ENCODE data around the gene RAB3C. TPM values are rescaled to one million over a fixed set of nuclear protein-coding genes. Genes with fewer than 3 reads are reported as not detected.
"Not testable (repeated sequence)": the region's sequence is repeated elsewhere in the genome, so short reads cannot be mapped to it uniquely, and the experiment has no call there.

The RAB3C gene
- total RNA-seq, 4 donors from 2014 or later: 0.09 to 0.38 (median 0.21) TPM; not detected in 1

DNA sequence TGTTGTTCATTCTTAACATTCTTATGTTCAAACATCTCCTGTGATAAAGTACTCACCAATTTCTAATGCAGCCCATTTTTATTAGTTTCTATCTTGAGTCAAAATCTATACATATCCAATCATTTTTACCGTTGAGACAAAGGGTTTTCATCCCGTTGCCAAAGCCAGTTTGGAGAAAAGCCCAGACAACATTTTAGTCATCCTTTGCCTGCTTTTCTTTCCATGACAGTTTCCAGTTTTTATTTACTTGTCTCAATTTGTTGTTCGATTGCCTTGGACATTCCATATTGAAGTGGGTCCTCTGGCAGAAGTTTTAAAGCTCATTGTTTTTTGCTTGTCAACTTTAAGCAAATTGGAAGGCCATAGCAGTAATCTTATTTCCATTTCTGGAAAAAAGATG, 123.9 kb downstream of the RAB3C start:
- Histone ChIP-seq H3K36me3 (no peaks in the 10 kb centered on the region), H3K27ac (no peak overlapping the region), H3K27me3 (no peaks in the 10 kb centered on the region), H3K4me1 (no peaks in the 10 kb centered on the region), H3K9me3 (no peaks in the 10 kb centered on the region), H3K4me3 (no peak overlapping the region)
- TF ChIP-seq, protein P1, sequence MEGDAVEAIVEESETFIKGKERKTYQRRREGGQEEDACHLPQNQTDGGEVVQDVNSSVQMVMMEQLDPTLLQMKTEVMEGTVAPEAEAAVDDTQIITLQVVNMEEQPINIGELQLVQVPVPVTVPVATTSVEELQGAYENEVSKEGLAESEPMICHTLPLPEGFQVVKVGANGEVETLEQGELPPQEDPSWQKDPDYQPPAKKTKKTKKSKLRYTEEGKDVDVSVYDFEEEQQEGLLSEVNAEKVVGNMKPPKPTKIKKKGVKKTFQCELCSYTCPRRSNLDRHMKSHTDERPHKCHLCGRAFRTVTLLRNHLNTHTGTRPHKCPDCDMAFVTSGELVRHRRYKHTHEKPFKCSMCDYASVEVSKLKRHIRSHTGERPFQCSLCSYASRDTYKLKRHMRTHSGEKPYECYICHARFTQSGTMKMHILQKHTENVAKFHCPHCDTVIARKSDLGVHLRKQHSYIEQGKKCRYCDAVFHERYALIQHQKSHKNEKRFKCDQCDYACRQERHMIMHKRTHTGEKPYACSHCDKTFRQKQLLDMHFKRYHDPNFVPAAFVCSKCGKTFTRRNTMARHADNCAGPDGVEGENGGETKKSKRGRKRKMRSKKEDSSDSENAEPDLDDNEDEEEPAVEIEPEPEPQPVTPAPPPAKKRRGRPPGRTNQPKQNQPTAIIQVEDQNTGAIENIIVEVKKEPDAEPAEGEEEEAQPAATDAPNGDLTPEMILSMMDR (IDR thresholded peaks at IDR 0.05): no peak
- TF ChIP-seq POLR2A (IDR thresholded peaks at IDR 0.05): no peak
- no peak for DNase-seq
- intact Hi-C loops (cut with DNase I): no loop called here
- 32 to 45% methylated on average over 3 of the region's 3 CpGs for WGBS, 2 donors

GRCh38 chr5:58708456-58708855, 125.6 kb downstream of the RAB3C start:
- H3K27me3 ChIP-seq: no peaks in the 10 kb centered on the region
- TF ChIP-seq, protein P1 (IDR thresholded peaks at IDR 0.05): no peak
- no peak for TF ChIP-seq POLR2A (IDR thresholded peaks at IDR 0.05)
- no peak for DNase-seq
- intact Hi-C loops (cut with DNase I): no loop called here
- no peaks in the 10 kb centered on the region for H3K9me3 ChIP-seq
- H3K27ac ChIP-seq: no peak overlapping the region
- no peak overlapping the region for H3K4me3 ChIP-seq
- H3K36me3 ChIP-seq: no peaks in the 10 kb centered on the region
- H3K4me1 ChIP-seq: no peaks in the 10 kb centered on the region
- 80 to 90% methylated on average over 1 of the region's 1 CpG for WGBS, 2 donors

DNA sequence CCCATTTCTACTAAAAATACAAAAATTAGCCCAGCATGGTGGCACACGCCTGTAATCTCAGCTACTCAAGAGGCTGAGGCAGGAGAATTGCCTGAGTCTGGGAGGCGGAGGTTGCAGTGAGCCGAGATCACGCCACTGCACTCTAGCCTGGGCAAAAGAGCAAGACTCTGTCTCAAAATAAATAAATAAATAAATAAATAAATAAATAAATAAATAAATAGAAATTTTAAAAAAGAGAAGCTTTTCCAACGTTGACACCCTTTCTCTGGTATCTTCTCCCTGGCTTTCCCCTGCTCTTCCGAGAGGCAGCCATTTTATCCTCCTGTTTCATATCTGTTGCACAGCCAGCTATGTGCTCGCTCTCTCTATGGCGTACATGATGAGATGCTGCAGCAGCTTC, 127.5 kb downstream of the RAB3C start:
- DNase-seq; H3K27ac ChIP-seq; intact Hi-C loops (cut with DNase I); H3K9me3 ChIP-seq; H3K27me3 ChIP-seq; H3K4me3 ChIP-seq; H3K36me3 ChIP-seq; H3K4me1 ChIP-seq: not testable (repeated sequence)
- WGBS, 2 donors: 80 to 92% methylated on average over 8 of the region's 8 CpGs

DNA sequence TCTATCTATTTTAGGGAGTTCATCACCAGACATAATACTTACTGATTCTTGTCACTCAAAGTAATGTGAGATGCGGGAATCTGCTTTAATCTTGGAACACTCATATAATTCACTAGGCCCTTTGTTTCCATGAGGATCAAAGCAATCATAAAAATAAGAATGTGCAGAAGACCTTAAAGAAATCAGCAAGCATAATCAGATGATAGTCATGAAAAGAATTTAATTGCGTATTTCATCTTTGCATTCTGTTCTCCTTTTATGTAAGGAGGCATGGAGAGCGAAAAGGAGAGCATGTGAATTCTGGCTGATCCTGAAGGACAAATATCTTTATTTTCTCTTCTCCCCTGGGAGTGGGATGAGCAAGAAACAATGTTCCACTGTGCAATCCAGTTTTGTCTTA, 128.0 kb downstream of the RAB3C start:
- no peak for TF ChIP-seq POLR2A (IDR thresholded peaks at IDR 0.05)
- TF ChIP-seq, protein P1 (IDR thresholded peaks at IDR 0.05): no peak
- Histone ChIP-seq H3K36me3 (no peaks in the 10 kb centered on the region), H3K27ac (no peak overlapping the region), H3K9me3 (no peaks in the 10 kb centered on the region), H3K27me3 (no peaks in the 10 kb centered on the region), H3K4me1 (no peaks in the 10 kb centered on the region), H3K4me3 (no peak overlapping the region)
- no peak for DNase-seq
- intact Hi-C loops (cut with DNase I): no loop called here
- 90 to 92% methylated on average over 3 of the region's 3 CpGs for WGBS, 2 donors

DNA sequence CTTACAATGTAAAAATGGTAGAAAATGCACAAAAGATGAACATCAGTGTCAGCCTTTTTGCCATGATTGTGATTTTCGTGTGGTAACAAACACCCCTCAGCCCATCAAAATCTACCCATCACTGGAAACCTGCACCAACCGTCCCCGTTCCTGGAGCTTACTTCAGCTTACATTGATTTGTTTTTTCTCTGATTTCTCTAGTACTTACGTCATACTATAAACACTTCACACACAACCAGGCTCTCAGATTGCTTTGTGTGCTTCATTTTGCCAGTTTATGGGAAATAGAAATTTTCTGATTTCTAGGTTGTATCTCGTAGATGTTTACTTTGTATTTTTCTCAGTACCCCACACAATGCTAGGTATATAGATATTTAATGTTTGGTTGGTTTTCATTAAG, 129.1 kb downstream of the RAB3C start:
- no peak for DNase-seq
- intact Hi-C loops (cut with DNase I): no loop called here
- no peaks in the 10 kb centered on the region for H3K4me1 ChIP-seq
- no peak overlapping the region for H3K4me3 ChIP-seq
- H3K27ac ChIP-seq: no peak overlapping the region
- TF ChIP-seq, protein P1 (IDR thresholded peaks at IDR 0.05): no peak
- TF ChIP-seq POLR2A (IDR thresholded peaks at IDR 0.05): no peak
- no peaks in the 10 kb centered on the region for H3K27me3 ChIP-seq
- 69 to 79% methylated on average over 5 of the region's 5 CpGs for WGBS, 2 donors
- H3K36me3 ChIP-seq: no peaks in the 10 kb centered on the region
- H3K9me3 ChIP-seq: no peaks in the 10 kb centered on the region

DNA sequence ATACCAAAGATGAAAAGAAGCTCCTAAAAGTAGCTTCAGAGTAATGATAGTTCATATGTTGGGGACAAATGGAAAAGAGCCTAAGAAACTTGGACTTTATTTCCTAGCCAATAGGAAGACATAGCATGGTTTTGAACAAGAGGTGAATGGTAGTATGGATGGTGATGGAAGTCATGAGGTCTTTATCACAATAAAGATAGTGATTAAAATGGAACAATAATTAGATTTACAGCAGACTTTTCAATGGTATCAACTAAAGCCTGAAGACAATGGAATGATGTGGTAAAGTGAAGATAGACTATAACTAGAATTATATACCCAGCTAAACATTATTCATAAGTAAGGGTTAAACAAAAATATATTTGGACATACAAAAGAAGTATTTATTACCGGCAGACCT, 131.2 kb downstream of the RAB3C start:
- TF ChIP-seq, protein P1 (IDR thresholded peaks at IDR 0.05): no peak
- no peak for TF ChIP-seq POLR2A (IDR thresholded peaks at IDR 0.05)
- Histone ChIP-seq H3K4me1 (no peaks in the 10 kb centered on the region), H3K9me3 (no peaks in the 10 kb centered on the region), H3K27ac (no peak overlapping the region), H3K36me3 (no peaks in the 10 kb centered on the region), H3K4me3 (no peak overlapping the region), H3K27me3 (no peaks in the 10 kb centered on the region)
- 73 to 92% methylated on average over 1 of the region's 1 CpG for WGBS, 2 donors
- intact Hi-C loops (cut with DNase I): no loop called here
- no peak for DNase-seq
